ENCODE results near the gene OTULIN. TPM values are rescaled to one million over a fixed set of nuclear protein-coding genes. Genes with fewer than 3 reads are reported as not detected.

Gene OTULIN
- total RNA-seq, 1 experiment from 2014 or later = 22.4 TPM

- no peaks in the 10 kb centered on the region for H4K20me1 ChIP-seq (ENCODE audit: low read length)
- no TSS peak for BruUV-seq (replicated peaks)
- CTCF ChIA-PET = interaction anchor here (0.6 kb wide), 1 partner anchor 148 kb away, joined by 3 read pairs; no protein-coding TSS in a partner anchor
Measured at GRCh38 chr5:14744296-14745187, 80.0 kb downstream of the OTULIN start.

GRCh38 chr5:14745188-14745563 is 80.7 kb downstream of the OTULIN start:
- CTCF ChIA-PET = no interaction called here
- Histone ChIP-seq H3F3A (ENCODE audit: low read length, unreplicated experiment) (no peaks in the 10 kb centered on the region), H3K9me2 (replicated peaks; ENCODE audit: low read length) (no peaks in the 10 kb centered on the region), H3K27me3 (ENCODE audit: low read length) (no peaks in the 10 kb centered on the region), H4K20me1 (ENCODE audit: low read length) (no peaks in the 10 kb centered on the region), H3K4me2 (ENCODE audit: low read length) (no peak overlapping the region), H3K9ac (ENCODE audit: low read length) (no peak overlapping the region), H3K4me3 (ENCODE audit: low read length) (no peak overlapping the region), H3K36me3 (ENCODE audit: low read depth, low read length) (no peaks in the 10 kb centered on the region), H3K4me1 (ENCODE audit: insufficient read depth, low read length) (peaks cover 38% of the 10 kb centered on the region), H3K79me2 (ENCODE audit: low read length) (no peaks in the 10 kb centered on the region), H3K9me3 (ENCODE audit: low read length) (no peaks in the 10 kb centered on the region), H2AFZ (ENCODE audit: low read length) (no peak overlapping the region), H3K27ac (ENCODE audit: low read length) (no peak overlapping the region)
- intact Hi-C loops (cut with micrococcal nuclease) = loop anchor here (10.0 kb wide), 1 partner anchor 60 kb away; no protein-coding TSS in a partner anchor
- TF ChIP-seq EZH2phosphoT487 (IDR thresholded peaks at IDR 0.05; ENCODE audit: borderline replicate concordance, low read length) (no peak), EZH2 (IDR thresholded peaks at IDR 0.05; ENCODE audit: low read length, unreplicated experiment) (no peak), CTCF (conservative IDR thresholded peaks at IDR 0.05; ENCODE audit: low read depth, low read length) (no peak)
- BruUV-seq (replicated peaks) = no TSS peak
- POLR2A ChIA-PET (ENCODE audit: unreplicated experiment) = no interaction called here
- DNase-seq (no peak), ATAC-seq (no peak)

More at GRCh38 chr5:14744296-14745187, 80.0 kb downstream of the OTULIN start:
- Histone ChIP-seq H3K79me2 (ENCODE audit: low read length) (no peaks in the 10 kb centered on the region), H3K27me3 (ENCODE audit: low read length) (no peaks in the 10 kb centered on the region), H3K9me3 (ENCODE audit: low read length) (no peaks in the 10 kb centered on the region), H3K27ac (ENCODE audit: low read length) (peak overlapping the region; percentile 51), H3F3A (ENCODE audit: low read length, unreplicated experiment) (no peaks in the 10 kb centered on the region), H3K4me1 (ENCODE audit: insufficient read depth, low read length) (peaks cover 40% of the 10 kb centered on the region), H2AFZ (ENCODE audit: low read length) (no peak overlapping the region), H3K36me3 (ENCODE audit: low read depth, low read length) (no peaks in the 10 kb centered on the region), H3K9me2 (replicated peaks; ENCODE audit: low read length) (no peaks in the 10 kb centered on the region), H3K9ac (ENCODE audit: low read length) (no peak overlapping the region), H3K4me2 (ENCODE audit: low read length) (no peak overlapping the region), H3K4me3 (ENCODE audit: low read length) (no peak overlapping the region)
- POLR2A ChIA-PET (ENCODE audit: unreplicated experiment) = no interaction called here
- intact Hi-C loops (cut with micrococcal nuclease) = loop anchor here (10.0 kb wide), 1 partner anchor 60 kb away; no protein-coding TSS in a partner anchor
- no peak for ATAC-seq
- no peak for DNase-seq
- TF ChIP-seq EZH2phosphoT487 (IDR thresholded peaks at IDR 0.05; ENCODE audit: borderline replicate concordance, low read length) (no peak), EZH2 (IDR thresholded peaks at IDR 0.05; ENCODE audit: low read length, unreplicated experiment) (no peak), CTCF (conservative IDR thresholded peaks at IDR 0.05; ENCODE audit: low read depth, low read length) (no peak)

- H3K27me3 ChIP-seq (ENCODE audit: low read length) = peaks cover 5% of the 10 kb centered on the region; the same call in 1 of the 2 replicates
- H3K4me1 ChIP-seq (ENCODE audit: insufficient read depth, low read length) = peaks cover 35% of the 10 kb centered on the region
- DNase-seq (no peak), ATAC-seq (no peak)
- POLR2A ChIA-PET (ENCODE audit: unreplicated experiment) = no interaction called here
- CTCF ChIA-PET = no interaction called here
- H3K27ac ChIP-seq (ENCODE audit: low read length) = no peak overlapping the region
- no peaks in the 10 kb centered on the region for H3K9me2 ChIP-seq (replicated peaks; ENCODE audit: low read length)
- no peaks in the 10 kb centered on the region for H3K36me3 ChIP-seq (ENCODE audit: low read depth, low read length)
- no peak overlapping the region for H2AFZ ChIP-seq (ENCODE audit: low read length)
- intact Hi-C loops (cut with micrococcal nuclease) = loop anchor here (10.0 kb wide), 1 partner anchor 59 kb away; no protein-coding TSS in a partner anchor
- no peaks in the 10 kb centered on the region for H3K79me2 ChIP-seq (ENCODE audit: low read length)
- TF ChIP-seq EZH2phosphoT487 (IDR thresholded peaks at IDR 0.05; ENCODE audit: borderline replicate concordance, low read length) (no peak), EZH2 (IDR thresholded peaks at IDR 0.05; ENCODE audit: low read length, unreplicated experiment) (no peak), CTCF (conservative IDR thresholded peaks at IDR 0.05; ENCODE audit: low read depth, low read length) (no peak)
- no peaks in the 10 kb centered on the region for H3K9me3 ChIP-seq (ENCODE audit: low read length)
- H3K4me3 ChIP-seq (ENCODE audit: low read length) = no peak overlapping the region
- no peak overlapping the region for H3K9ac ChIP-seq (ENCODE audit: low read length)
- no TSS peak for BruUV-seq (replicated peaks)
- no peak overlapping the region for H3K4me2 ChIP-seq (ENCODE audit: low read length)
- H4K20me1 ChIP-seq (ENCODE audit: low read length) = no peaks in the 10 kb centered on the region
- H3F3A ChIP-seq (ENCODE audit: low read length, unreplicated experiment) = no peaks in the 10 kb centered on the region
Measured at GRCh38 chr5:14745753-14746152, 81.2 kb downstream of the OTULIN start.
